Tibial artery (tissue), 4 donors: ENCODE measurements around the gene NOX3.

ENCODE experiments used
- DNase-seq, 2 donors: peaks; one replicate each; pipeline ENCODE4 v3.0.0-alpha.2; 2019
- H3K27ac ChIP-seq, 2 donors: fragments of 200-600 bp; sonication (generic) in 1 of 2; 1 replicate in 1 of 2; 2 replicates in 1 of 2; pipeline ENCODE4 v1.5.1; 2018 to 2019; ENCODE audit warnings: mild to moderate bottlenecking in 1 of 2
- H3K27me3 ChIP-seq, 2 donors: fragments of 200-600 bp; sonication (generic) in 1 of 2; one replicate each; pipeline versions ENCODE4 v1.5.1 to v1.6.0; 2016 to 2019
- H3K36me3 ChIP-seq, 3 donors: fragments of 200-600 bp; sonication (generic) in 2 of 3; one replicate each; pipeline ENCODE4 v1.5.1; 2016 to 2019; ENCODE audit warnings: mild to moderate bottlenecking in 2 of 3
- H3K4me1 ChIP-seq, 4 donors: fragments of 200-600 bp; sonication (generic) in 2 of 4; 1 replicate in 3 of 4; 2 replicates in 1 of 4; pipeline ENCODE4 v1.5.1; 2016 to 2019
- H3K4me3 ChIP-seq, 2 donors: fragments of 200-600 bp; sonication (generic) in 1 of 2; 1 replicate in 1 of 2; 2 replicates in 1 of 2; pipeline ENCODE4 v1.5.1; 2018 to 2019; ENCODE audit warnings: mild to moderate bottlenecking in 2 of 2
- H3K9me3 ChIP-seq, 3 donors: fragments of 200-600 bp; sonication (generic) in 1 of 3; one replicate each; pipeline ENCODE4 v1.5.1; 2016 to 2019
- intact Hi-C: fragments of 100-400 bp; cut with DNase I; formaldehyde crosslinking; loops from one replicate; pipeline ENCODE4 v1.15.0; 2023; ENCODE audit warnings: low total_unique reads
- TF ChIP-seq, protein P1 (sequence below), 2 experiments: fragments of 200-600 bp in 1 of 2; fragments of 450-650 bp in 1 of 2; IDR thresholded peaks; one replicate each; pipeline ENCODE4 v1.5.1; 2017 to 2019; ENCODE audit warnings: antibody characterized with exemption in 2 of 2, mild to moderate bottlenecking in 1 of 2, moderate library complexity in 1 of 2

NOX3 gene

DNA sequence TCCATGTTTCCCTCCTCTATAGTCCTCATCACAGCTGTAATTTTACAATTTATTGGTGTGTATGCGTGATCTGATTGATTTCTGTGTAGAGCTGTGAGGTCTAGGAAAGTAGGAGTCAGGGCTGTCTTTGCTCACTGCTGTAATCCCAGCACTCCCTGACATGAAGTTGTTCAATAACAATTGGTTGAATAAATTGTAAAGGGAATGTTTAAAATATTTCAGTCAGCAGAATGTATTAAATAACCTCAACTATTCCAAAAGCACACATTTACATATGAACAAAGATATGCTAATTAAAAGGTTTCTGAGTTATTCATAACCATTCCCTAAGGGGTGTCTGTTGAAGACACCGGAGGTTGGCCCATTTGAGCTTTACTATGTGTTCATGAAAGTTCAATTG is 31.5 kb downstream of the NOX3 start:
- TF ChIP-seq, protein P1, sequence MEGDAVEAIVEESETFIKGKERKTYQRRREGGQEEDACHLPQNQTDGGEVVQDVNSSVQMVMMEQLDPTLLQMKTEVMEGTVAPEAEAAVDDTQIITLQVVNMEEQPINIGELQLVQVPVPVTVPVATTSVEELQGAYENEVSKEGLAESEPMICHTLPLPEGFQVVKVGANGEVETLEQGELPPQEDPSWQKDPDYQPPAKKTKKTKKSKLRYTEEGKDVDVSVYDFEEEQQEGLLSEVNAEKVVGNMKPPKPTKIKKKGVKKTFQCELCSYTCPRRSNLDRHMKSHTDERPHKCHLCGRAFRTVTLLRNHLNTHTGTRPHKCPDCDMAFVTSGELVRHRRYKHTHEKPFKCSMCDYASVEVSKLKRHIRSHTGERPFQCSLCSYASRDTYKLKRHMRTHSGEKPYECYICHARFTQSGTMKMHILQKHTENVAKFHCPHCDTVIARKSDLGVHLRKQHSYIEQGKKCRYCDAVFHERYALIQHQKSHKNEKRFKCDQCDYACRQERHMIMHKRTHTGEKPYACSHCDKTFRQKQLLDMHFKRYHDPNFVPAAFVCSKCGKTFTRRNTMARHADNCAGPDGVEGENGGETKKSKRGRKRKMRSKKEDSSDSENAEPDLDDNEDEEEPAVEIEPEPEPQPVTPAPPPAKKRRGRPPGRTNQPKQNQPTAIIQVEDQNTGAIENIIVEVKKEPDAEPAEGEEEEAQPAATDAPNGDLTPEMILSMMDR (IDR thresholded peaks at IDR 0.05): no peak

DNA sequence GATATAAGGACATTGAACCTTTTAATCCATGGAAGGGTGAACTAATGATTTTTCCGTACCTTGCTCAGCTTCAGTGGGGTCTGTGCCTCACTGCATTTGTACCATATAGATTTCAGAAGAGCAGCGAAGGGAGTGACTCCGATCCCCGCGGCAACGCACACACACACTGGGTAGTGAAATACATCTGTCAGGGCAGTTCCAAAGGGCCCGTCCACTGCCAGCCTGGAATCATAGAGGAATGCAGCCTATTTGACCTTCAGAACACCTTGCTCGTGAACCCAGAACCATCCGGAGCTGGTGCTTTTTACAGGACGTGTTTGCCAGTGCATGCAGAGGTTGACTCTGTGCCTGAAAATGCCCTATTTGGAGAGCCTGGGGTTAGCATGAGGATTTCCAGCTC is 33.0 kb downstream of the NOX3 start:
- TF ChIP-seq, protein P1 (IDR thresholded peaks at IDR 0.05): no peak
- Histone ChIP-seq H3K4me3 (no peak overlapping the region), H3K36me3 (no peaks in the 10 kb centered on the region), H3K4me1 (peaks cover 0 to 14% (median 4%) of the 10 kb centered on the region in 4 donors), H3K27ac (no peak overlapping the region), H3K27me3 (no peaks in the 10 kb centered on the region), H3K9me3 (no peaks in the 10 kb centered on the region)
- DNase-seq: no peak
- intact Hi-C loops: no loop called here

More for the DNA sequence above, 31.5 kb downstream of the NOX3 start:
- no peaks in the 10 kb centered on the region for H3K9me3 ChIP-seq
- DNase-seq: no peak
- H3K36me3 ChIP-seq: no peaks in the 10 kb centered on the region
- H3K27me3 ChIP-seq: no peaks in the 10 kb centered on the region
- intact Hi-C loops: no loop called here
- H3K4me1 ChIP-seq: peaks cover 0 to 3% (median 0%) of the 10 kb centered on the region in 4 donors
- H3K27ac ChIP-seq: no peak overlapping the region
- H3K4me3 ChIP-seq: no peak overlapping the region

DNA sequence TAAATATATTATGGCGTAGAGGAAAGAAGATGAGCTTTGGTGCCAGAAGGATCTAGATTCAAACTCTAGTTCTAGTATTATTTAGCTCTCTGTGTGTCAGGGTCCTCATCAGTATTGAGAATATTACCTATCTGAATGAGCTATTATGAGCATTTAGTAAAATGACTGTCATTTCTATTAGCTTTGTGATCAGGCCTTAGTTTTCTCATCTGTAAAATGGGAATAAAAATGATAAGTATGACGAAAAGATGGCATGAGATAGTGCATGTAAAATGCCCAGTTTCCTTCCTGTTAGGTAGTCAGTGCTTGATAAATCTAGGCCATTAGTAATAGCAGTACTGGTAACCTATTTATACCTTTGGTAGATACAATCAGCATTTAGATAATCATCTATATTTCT is 35.1 kb downstream of the NOX3 start:
- Histone ChIP-seq H3K4me1 (peaks cover 0 to 20% (median 8%) of the 10 kb centered on the region in 4 donors), H3K36me3 (no peaks in the 10 kb centered on the region), H3K27ac (no peak overlapping the region), H3K9me3 (no peaks in the 10 kb centered on the region), H3K4me3 (no peak overlapping the region), H3K27me3 (no peaks in the 10 kb centered on the region)
- TF ChIP-seq, protein P1 (IDR thresholded peaks at IDR 0.05): no peak
- intact Hi-C loops: no loop called here
- DNase-seq: no peak

DNA sequence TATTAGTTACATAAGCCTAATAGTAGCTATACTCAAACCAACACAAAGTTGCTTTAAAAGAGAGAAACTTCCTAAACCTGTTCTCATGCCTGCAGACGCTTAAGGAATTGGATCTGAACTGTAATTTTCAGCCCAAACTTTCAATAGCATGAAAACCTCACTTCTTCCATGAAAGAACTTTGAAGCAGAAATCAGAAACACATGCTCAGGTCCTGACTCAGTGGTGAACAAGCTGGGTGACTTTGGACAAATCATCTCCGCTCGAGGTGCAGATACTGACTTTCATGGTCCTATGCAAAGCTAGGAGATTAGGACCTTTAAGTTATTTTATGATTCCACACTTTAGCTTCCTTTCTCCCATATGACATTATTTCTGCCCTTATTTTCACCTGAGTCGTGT is 36.5 kb downstream of the NOX3 start:
- DNase-seq: no peak
- H3K27ac ChIP-seq: peak overlapping the region in 1 of 2 donors; percentile 33
- no peaks in the 10 kb centered on the region for H3K36me3 ChIP-seq
- H3K9me3 ChIP-seq: no peaks in the 10 kb centered on the region
- H3K27me3 ChIP-seq: no peaks in the 10 kb centered on the region
- peaks cover 0 to 20% (median 6%) of the 10 kb centered on the region in 4 donors for H3K4me1 ChIP-seq
- intact Hi-C loops: no loop called here
- TF ChIP-seq, protein P1 (IDR thresholded peaks at IDR 0.05): no peak
- H3K4me3 ChIP-seq: no peak overlapping the region

DNA sequence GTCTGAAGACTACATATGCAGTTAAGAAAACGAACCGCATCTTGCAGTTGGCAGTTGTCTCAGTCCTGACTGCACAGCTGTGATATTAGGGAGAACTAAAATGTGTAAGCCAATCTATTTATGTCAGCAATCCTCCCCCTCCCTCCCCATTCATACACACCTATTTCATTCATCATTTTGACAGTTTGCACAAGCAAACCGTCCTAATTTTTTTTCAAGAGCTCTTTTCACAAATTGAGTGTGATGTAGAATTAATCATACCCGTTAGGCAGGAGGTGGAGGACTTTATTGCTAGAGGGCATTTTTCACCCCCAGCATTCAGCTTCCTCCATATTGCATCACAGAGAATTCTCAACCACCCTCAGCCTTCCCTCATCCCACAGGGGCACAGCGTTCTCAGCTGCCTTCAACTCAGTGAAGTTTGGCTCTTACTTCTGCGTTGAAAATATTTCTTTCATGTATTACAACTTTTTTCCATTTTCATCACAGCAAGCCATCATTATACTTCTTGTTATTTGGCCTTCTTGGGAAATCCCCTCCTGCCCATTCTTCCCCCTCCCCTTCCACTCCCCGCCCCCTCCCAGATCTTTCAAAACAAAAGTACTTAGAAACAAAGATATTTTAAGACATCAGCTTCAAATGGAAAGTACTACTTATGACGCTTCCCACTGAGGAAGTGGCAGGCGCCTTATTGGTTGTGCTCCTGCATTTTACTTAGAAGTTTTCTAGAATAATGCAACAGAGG is 37.5 kb downstream of the NOX3 start:
- no peaks in the 10 kb centered on the region for H3K36me3 ChIP-seq
- TF ChIP-seq, protein P1 (IDR thresholded peaks at IDR 0.05): no peak
- intact Hi-C loops: no loop called here
- peak; percentile 41 to 72 for DNase-seq
- H3K4me3 ChIP-seq: peak overlapping the region; percentile 20 to 36
- peaks cover 0 to 20% (median 6%) of the 10 kb centered on the region in 4 donors for H3K4me1 ChIP-seq
- no peaks in the 10 kb centered on the region for H3K27me3 ChIP-seq
- H3K27ac ChIP-seq: peak overlapping the region; percentile 33 to 46
- H3K9me3 ChIP-seq: no peaks in the 10 kb centered on the region
